Measurements from ENCODE around the gene DCTN3.

The DCTN3 gene

DNA sequence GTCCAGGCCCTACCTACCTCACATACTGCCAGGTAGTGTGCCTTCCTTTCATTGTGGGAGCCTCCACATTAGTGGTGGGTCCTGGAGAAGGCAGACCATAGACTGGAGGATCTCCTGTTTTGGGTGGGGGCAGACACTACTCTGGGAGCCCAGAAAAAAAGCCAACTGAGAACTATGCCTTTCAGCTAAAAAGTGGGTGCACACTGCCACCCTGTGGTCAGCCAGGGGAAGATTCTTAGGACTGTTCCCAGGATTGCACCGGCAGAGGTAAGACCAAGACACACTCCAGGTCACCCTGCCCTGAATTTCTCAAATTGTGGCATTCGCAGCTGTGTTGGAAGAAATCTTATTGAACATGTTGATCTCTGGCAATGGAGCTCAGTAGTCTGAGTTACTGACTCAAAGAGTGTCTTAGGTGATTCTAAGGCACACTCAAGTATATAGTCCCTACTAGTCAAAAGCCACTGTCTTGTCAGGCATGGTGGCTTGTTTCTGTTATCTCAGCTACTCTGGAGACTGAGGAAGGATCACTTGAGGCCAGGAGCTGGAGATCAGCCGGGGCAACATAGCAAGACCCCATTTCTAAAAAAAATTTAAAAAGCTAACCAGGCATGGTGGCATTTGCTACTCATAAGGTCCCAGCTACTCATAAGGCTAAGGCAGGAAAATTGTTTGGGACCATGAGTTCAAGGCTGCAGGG is 13.7 kb upstream of the DCTN3 start:
- no peak overlapping the region for H3K27ac ChIP-seq
- DNase-seq (ENCODE audit: low spot score), result peak; percentile 87
- TF ChIP-seq, protein P1, sequence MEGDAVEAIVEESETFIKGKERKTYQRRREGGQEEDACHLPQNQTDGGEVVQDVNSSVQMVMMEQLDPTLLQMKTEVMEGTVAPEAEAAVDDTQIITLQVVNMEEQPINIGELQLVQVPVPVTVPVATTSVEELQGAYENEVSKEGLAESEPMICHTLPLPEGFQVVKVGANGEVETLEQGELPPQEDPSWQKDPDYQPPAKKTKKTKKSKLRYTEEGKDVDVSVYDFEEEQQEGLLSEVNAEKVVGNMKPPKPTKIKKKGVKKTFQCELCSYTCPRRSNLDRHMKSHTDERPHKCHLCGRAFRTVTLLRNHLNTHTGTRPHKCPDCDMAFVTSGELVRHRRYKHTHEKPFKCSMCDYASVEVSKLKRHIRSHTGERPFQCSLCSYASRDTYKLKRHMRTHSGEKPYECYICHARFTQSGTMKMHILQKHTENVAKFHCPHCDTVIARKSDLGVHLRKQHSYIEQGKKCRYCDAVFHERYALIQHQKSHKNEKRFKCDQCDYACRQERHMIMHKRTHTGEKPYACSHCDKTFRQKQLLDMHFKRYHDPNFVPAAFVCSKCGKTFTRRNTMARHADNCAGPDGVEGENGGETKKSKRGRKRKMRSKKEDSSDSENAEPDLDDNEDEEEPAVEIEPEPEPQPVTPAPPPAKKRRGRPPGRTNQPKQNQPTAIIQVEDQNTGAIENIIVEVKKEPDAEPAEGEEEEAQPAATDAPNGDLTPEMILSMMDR (conservative IDR thresholded peaks at IDR 0.05; ENCODE audit: low read depth), result peak; percentile 98
- ChIA-PET POLR2A (ENCODE audit: low non-redundant PET) (interaction anchor here (0.7 kb wide), 2 partner anchors 24 to 163 kb away, joined by 4 to 10 read pairs; no protein-coding TSS in a partner anchor), CTCF (interaction anchor here (0.6 to 2.1 kb wide), 25 partner anchors 9 to 1469 kb away, joined by 3 to 12 read pairs (median 6); partner anchors contain the start of genes DCTN3, GALT and IL11RA)

DNA sequence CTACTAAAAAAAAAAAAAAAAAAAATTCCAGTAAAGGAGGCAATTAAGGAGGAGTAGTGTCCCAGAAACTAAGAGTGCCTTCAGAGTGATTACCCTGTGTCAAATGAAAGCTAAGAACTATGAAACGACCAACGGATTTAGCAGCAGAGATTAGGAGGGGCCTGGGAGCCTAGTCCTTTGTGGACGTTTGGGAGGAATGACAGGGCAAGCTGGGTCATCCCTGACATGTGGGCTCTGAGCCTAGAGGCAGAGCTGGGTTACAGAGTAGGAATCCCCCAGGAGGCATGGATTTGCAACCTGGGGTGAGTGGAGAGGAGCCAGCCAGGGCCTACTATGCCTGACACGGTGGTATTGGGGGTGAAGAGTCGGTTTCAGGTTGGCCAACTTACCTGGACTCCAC is 12.9 kb upstream of the DCTN3 start:
- H3K27ac ChIP-seq, result no peak overlapping the region
- POLR2A ChIA-PET (ENCODE audit: low non-redundant PET), result no interaction called here
- CTCF ChIA-PET, result interaction anchor here (0.6 to 2.1 kb wide), 19 partner anchors 8 to 1470 kb away, joined by 3 to 12 read pairs (median 6); partner anchors contain the start of genes DCTN3, ENHO and GALT
- TF ChIP-seq, protein P1 (conservative IDR thresholded peaks at IDR 0.05; ENCODE audit: low read depth), result no peak
- DNase-seq (ENCODE audit: low spot score), result no peak

DNA sequence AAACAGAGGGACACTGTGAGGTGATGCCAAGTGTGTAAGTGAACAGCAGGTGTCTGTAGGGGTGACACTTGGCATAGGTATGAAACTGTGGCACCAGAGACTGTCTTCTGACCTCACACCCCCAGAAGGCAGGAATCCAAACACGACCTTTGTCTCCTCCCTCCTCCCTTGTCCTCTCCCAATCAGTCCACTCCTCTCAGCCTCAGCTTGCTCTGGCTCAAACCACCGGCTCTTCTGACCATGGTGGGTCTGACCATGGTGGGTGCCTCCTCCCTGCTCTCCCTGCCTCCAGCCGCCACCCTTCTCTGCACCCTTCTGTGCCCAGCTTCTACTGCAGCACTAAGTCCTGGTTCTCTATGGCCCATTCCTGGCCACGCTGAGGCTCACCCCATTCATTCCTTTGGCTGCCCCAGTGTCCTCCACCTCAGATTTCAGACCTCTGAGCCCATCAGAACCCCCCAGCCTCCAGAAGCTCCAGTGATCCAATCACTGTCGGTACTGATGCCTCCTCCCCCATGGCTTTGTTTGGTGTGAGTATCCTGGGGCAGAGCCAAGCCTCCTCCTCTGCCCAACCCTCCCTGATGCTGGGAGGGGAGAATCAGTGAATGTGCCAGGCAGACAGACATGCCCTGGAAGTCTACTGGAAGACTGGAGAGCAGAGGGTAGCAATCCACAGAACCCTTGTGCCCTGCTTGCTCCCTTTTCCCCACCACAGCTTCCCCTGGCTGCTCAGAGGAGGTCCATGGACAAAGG is 10.3 kb upstream of the DCTN3 start:
- TF ChIP-seq, protein P1 (conservative IDR thresholded peaks at IDR 0.05; ENCODE audit: low read depth), result no peak
- ChIA-PET POLR2A (ENCODE audit: low non-redundant PET) (no interaction called here), CTCF (no interaction called here)
- no peak overlapping the region for H3K27ac ChIP-seq
- peak; percentile 45 for DNase-seq (ENCODE audit: low spot score)

DNA sequence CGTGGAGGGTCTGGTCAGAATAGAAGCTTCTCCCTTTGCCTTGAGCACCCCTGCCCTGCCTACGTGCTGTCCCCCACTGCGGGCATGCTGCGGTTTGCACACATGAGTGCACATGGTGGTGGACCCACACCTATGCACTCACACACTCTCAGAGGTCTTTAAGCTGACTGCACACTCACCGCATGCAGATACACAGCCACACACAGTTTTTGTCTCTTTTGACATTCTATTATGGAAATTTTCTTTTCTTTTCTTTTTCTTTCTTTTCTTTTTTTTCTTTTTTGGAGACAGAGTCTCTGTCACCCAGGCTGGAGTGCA is 9.2 kb upstream of the DCTN3 start:
- no peak overlapping the region for H3K27ac ChIP-seq
- no peak for DNase-seq (ENCODE audit: low spot score)
- ChIA-PET POLR2A (ENCODE audit: low non-redundant PET) (no interaction called here), CTCF (no interaction called here)
- TF ChIP-seq, protein P1 (conservative IDR thresholded peaks at IDR 0.05; ENCODE audit: low read depth), result no peak

DNA sequence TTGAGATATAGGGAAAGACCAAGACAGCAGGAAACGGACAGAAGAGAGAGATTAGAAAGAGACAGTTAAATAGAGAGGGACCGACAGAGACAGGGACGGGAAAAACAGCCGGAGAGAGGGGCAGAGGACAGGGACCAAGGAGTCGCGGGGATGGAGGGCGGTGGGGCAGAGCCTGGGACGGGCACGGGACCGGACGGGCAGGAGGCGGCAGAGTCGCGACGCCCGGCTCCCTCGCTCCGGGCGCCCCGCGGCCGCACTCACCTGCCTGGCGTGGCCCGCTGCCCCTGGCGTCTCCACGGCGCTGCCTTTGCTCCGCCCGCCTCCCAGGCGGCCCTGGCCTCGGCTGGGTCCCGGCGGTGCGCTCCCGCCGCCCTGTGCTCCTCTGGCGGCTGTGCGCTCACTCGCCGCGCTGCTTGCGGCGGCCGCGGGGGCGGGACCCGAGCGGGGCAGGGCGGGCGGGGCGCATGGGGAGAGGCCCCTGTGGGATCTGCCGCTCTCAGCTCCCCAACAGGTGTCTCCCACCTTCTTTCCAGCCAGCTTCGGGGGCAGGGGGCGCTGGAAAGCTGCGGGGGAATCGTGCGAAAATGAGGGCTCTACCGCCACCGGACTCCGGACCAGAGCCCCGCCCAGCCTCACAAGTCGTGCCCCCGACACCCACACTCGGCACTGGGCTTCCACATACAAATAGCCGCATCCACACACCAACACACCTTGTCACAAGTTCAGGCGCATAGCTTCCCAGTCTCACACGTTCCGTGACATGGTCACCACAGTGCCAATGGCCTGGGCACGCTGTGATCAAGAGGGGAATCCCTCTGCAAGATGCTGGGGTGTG is 8.6 kb upstream of the DCTN3 start, which contains the start of gene ARID3C:
Gene ARID3C (minus strand): TSS at position 411 of the 835 bp plus-strand sequence. CDS start 1,052 bp downstream, outside the sequence.
- ChIA-PET POLR2A (ENCODE audit: low non-redundant PET) (no interaction called here), CTCF (no interaction called here)
- peak; percentile 49 for DNase-seq (ENCODE audit: low spot score)
- TF ChIP-seq, protein P1 (conservative IDR thresholded peaks at IDR 0.05; ENCODE audit: low read depth), result no peak; the same call in 1 of the 2 replicates
- no peak within 1 kb of the TSS for H3K27ac ChIP-seq

Data from RWPE1 (cell line).